ENCODE results near the gene GSE1.

The GSE1 gene

GRCh38 chr16:85690469-85691064, 77.4 kb downstream of the GSE1 start:
- DNase-seq (ENCODE audit: extremely low read depth, low read depth), result no peak
- no peak overlapping the region for H3K4me3 ChIP-seq (replicated peaks; ENCODE audit: low read depth, low read length)
- TF ChIP-seq CTCF (IDR thresholded peaks at IDR 0.05; ENCODE audit: low read depth, low read length, missing control alignments), result no peak

- H3K4me3 ChIP-seq (replicated peaks; ENCODE audit: low read depth, low read length), result no peak overlapping the region
- DNase-seq (ENCODE audit: extremely low read depth, low read depth), result no peak
- no peak for TF ChIP-seq CTCF (IDR thresholded peaks at IDR 0.05; ENCODE audit: low read depth, low read length, missing control alignments)
Observed at GRCh38 chr16:85695196-85696128, 82.3 kb downstream of the GSE1 start.

- no peak overlapping the region for H3K4me3 ChIP-seq (replicated peaks; ENCODE audit: low read depth, low read length)
- no peak for TF ChIP-seq CTCF (IDR thresholded peaks at IDR 0.05; ENCODE audit: low read depth, low read length, missing control alignments)
- DNase-seq (ENCODE audit: extremely low read depth, low read depth), result no peak
Observed at GRCh38 chr16:85696781-85697180, 83.7 kb downstream of the GSE1 start.

- H3K4me3 ChIP-seq (replicated peaks; ENCODE audit: low read depth, low read length), result no peak overlapping the region
- no peak for TF ChIP-seq CTCF (IDR thresholded peaks at IDR 0.05; ENCODE audit: low read depth, low read length, missing control alignments)
- DNase-seq (ENCODE audit: extremely low read depth, low read depth), result no peak
Observed at GRCh38 chr16:85697431-85697830, 84.3 kb downstream of the GSE1 start.

GRCh38 chr16:85698459-85698891, 85.4 kb downstream of the GSE1 start:
- DNase-seq (ENCODE audit: extremely low read depth, low read depth), result no peak
- TF ChIP-seq CTCF (IDR thresholded peaks at IDR 0.05; ENCODE audit: low read depth, low read length, missing control alignments), result no peak
- H3K4me3 ChIP-seq (replicated peaks; ENCODE audit: low read depth, low read length), result no peak overlapping the region

GRCh38 chr16:85698935-85699558, 85.9 kb downstream of the GSE1 start:
- H3K4me3 ChIP-seq (replicated peaks; ENCODE audit: low read depth, low read length), result no peak overlapping the region
- no peak for TF ChIP-seq CTCF (IDR thresholded peaks at IDR 0.05; ENCODE audit: low read depth, low read length, missing control alignments)
- no peak for DNase-seq (ENCODE audit: extremely low read depth, low read depth)

Data from HFF-Myc (cell line).